Brain microvascular endothelial cell (primary cell): ENCODE results near the gene HIC1.
A peak's percentile ranks its signal among the peaks of the same experiment; 100 is the strongest.

Experiments used
- DNase-seq: peaks from one replicate; pipeline ENCODE4 v3.0.0-alpha.2; 2020
- H3K27ac ChIP-seq: fragments of 250-450 bp; sonication (Bioruptor Pico); 2 replicates; pipeline ENCODE4 v1.5.1; 2020; ENCODE audit warnings: mild to moderate bottlenecking, moderate library complexity
- H3K27me3 ChIP-seq: fragments of 250-450 bp; sonication (Bioruptor Pico); replicated peaks from 2 replicates; pipeline ENCODE4 v1.5.1; 2020; ENCODE audit warnings: mild to moderate bottlenecking
- H3K36me3 ChIP-seq: fragments of 250-450 bp; sonication (Bioruptor Pico); replicated peaks from 2 replicates; pipeline ENCODE4 v1.5.1; 2020; ENCODE audit warnings: mild to moderate bottlenecking
- H3K4me3 ChIP-seq: 2 replicates; pipeline ENCODE4 v1.5.1; 2011; ENCODE audit warnings: low read depth, mild to moderate bottlenecking, control low read depth, low read length, moderate library complexity
- in situ Hi-C: cut with HindIII; loops from 2 replicates; pipeline ENCODE4 v1.10.0; 2017; ENCODE audit warnings: low sequenced_read_pairs, low pct_ligation_motif_present
- TF ChIP-seq, protein P1 (sequence below): IDR thresholded peaks from 2 replicates; pipeline ENCODE4 v1.5.1; 2011; ENCODE audit warnings: low read depth, mild to moderate bottlenecking, moderate library complexity, low read length, control low read depth, inconsistent platforms; ENCODE audit errors: missing control alignments

Gene HIC1

DNA sequence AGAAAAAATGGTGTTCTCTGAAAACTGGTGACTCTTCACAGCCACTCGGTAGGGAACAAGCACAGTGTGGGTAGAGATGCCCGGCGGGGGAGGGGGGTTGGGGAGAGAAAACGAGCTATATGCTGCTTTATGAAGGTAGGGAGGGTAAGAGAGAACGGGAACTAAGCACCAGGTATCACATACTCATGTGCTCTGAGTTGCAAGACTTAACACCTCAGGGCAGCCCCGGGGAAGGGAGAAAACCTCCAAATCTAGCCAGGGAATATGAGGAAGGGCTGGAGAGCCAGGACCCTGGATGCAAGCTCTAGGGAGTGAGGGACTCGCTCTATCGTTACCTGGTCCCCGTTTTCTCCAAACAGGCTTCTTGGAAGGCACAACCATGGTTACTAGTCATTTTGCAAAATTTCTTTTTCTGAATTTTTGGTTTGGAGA, 35.3 kb downstream of the HIC1 start:
- TF ChIP-seq, protein P1, sequence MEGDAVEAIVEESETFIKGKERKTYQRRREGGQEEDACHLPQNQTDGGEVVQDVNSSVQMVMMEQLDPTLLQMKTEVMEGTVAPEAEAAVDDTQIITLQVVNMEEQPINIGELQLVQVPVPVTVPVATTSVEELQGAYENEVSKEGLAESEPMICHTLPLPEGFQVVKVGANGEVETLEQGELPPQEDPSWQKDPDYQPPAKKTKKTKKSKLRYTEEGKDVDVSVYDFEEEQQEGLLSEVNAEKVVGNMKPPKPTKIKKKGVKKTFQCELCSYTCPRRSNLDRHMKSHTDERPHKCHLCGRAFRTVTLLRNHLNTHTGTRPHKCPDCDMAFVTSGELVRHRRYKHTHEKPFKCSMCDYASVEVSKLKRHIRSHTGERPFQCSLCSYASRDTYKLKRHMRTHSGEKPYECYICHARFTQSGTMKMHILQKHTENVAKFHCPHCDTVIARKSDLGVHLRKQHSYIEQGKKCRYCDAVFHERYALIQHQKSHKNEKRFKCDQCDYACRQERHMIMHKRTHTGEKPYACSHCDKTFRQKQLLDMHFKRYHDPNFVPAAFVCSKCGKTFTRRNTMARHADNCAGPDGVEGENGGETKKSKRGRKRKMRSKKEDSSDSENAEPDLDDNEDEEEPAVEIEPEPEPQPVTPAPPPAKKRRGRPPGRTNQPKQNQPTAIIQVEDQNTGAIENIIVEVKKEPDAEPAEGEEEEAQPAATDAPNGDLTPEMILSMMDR, result no peak
- Histone ChIP-seq H3K36me3 (peaks cover 2% of the 10 kb centered on the region), H3K4me3 (no peak overlapping the region), H3K27ac (peak overlapping the region; percentile 78), H3K27me3 (no peaks in the 10 kb centered on the region)
- DNase-seq, result no peak
- in situ Hi-C loops, result no loop called here

DNA sequence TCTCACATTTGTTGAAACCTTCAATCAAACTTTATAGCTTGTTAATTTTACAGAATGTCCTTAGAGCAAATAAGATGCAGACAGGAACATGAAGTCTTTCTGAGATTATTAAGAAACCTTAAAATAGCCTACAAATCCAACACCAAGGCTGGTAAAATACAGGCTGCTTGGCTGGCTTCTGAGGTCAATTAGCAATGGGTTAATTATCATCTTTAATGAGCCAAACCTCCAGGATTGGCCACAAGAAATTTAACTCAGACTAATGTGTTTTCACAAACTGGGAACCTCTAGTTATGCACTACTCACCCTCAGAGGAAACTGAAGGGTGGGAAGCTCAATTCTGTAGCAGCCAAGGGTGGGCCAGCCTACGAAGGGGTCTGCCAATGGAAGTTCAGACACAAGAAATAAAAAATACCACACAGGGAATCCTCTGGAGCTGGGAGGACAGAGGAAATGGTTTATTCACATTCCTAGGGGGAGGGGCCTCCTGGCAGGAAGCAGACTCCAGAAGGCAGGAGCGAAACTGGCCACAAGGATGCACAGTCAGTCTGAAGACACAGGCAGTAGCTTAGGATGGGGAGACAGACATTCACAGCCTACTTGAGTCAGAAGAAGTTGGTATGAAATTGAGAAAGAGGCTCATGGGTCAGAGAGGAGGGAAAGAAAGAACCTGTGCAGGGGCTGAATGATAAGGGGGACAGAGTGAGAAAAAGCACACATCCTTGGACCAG, 36.1 kb downstream of the HIC1 start:
- in situ Hi-C loops, result no loop called here
- H3K36me3 ChIP-seq, result peaks cover 2% of the 10 kb centered on the region
- DNase-seq, result peak; percentile 94
- peak overlapping the region; percentile 78 for H3K27ac ChIP-seq
- no peaks in the 10 kb centered on the region for H3K27me3 ChIP-seq
- H3K4me3 ChIP-seq, result no peak overlapping the region
- TF ChIP-seq, protein P1, result peak; percentile 72

DNA sequence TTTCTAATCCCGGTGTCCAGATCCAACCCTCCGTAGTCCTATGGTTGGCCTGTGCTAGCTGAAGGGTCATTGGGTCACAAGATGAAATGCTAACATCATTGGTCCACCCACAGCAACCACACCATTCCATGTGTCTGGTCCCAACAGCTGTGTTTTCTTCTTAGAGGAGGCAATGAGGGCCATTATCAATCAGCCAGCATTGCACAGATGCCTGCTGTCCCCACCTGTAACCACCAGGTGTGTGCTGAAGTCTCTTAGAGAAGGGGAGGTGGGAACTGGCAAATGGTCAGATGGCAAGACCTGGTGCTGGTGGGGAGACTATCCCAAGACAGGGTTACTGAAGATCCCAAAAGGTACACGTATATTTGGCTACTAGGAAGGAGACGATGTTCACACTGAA, 37.4 kb downstream of the HIC1 start:
- H3K4me3 ChIP-seq, result no peak overlapping the region

DNA sequence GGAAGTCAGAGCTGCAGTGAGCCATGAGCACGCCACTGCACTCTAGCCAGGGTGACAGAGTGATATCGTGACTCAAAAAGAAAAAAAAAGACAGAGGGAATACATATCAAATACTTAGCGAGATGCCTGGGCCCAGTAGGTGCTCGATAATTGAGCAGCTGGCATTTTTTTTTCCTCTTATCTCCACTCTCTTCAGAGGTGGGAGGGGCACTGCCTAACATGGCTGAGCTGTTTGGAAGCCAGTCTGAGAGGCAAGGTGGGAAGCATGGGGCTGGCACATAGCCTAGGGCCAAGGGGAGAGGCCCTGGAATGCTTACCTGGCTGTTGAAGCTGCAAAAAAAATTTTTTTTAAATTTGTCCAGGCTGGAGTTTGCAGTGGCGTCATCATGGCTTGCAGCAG, 38.4 kb downstream of the HIC1 start:
- Histone ChIP-seq H3K36me3 (peaks cover 2% of the 10 kb centered on the region), H3K27me3 (no peaks in the 10 kb centered on the region), H3K4me3 (no peak overlapping the region), H3K27ac (no peak overlapping the region)
- no peak for DNase-seq
- TF ChIP-seq, protein P1, result no peak
- in situ Hi-C loops, result no loop called here

More for the DNA sequence above, 37.4 kb downstream of the HIC1 start:
- no peak for DNase-seq
- H3K27me3 ChIP-seq, result no peaks in the 10 kb centered on the region
- H3K36me3 ChIP-seq, result peaks cover 2% of the 10 kb centered on the region
- TF ChIP-seq, protein P1, result no peak
- H3K27ac ChIP-seq, result no peak overlapping the region
- in situ Hi-C loops, result no loop called here

DNA sequence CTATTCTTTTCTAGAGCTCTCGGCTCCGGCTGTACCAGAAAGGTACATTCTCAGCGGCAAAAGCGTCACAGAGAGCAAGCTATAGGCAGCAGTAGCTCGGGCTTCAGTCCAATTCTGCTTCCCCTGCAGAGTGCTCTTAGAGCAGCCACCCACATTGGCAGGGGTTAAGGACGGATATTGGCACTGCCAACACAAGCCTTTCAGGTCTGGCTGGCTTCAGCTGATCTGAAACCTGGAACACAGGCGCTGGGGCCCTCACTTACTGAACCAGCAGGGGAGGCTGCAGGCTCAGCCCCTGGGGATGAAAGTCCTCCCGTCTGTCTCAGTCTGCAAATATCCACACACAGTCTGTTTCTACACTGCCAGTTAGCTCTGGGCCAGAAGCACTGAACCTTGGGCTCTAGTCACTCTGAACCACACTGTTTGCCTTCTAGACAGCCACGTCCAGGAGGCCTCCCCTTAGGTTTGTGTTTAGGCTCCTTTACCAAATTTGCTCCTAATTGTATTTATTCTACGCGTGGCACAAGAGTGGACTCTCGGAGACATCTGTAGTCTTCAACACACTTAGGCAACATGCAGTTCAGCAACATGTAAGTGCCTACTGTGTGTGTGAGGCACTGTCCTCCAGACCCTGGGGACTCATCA, 40.1 kb downstream of the HIC1 start:
- no peaks in the 10 kb centered on the region for H3K27me3 ChIP-seq
- in situ Hi-C loops, result no loop called here
- H3K4me3 ChIP-seq, result no peak overlapping the region
- H3K36me3 ChIP-seq, result peaks cover 2% of the 10 kb centered on the region
- H3K27ac ChIP-seq, result peak overlapping the region; percentile 3
- TF ChIP-seq, protein P1, result peak; percentile 87
- peak; percentile 82 for DNase-seq

DNA sequence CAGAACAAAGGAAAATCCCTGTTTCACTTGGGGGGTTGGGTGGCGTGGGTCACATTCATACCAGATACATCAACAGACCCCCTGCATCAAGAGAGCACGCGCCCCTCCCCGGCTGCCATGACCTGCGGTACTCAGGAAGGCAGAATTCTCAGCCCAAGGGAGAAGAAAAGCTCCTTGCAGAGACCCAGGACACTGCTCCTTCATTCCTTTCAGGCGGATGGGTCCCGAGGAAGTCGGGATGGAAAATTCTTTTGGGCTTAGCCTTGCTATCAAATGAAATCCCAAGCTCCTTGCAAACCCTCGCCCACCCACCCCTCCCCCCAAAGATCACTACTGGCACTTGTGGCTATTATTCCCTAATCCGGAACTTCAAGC, 40.6 kb downstream of the HIC1 start:
- Histone ChIP-seq H3K27ac (peak overlapping the region; percentile 3), H3K4me3 (no peak overlapping the region), H3K36me3 (peaks cover 2% of the 10 kb centered on the region), H3K27me3 (no peaks in the 10 kb centered on the region)
- DNase-seq, result no peak
- TF ChIP-seq, protein P1, result no peak
- in situ Hi-C loops, result no loop called here
